Stimulated activated CD4-positive, alpha-beta T cell treated with anti-CD3 and anti-CD28 coated beads, TNF-alpha, amount 100 ng/mL, for 1 hour (primary cell): ENCODE data around the gene ANK3.

ENCODE experiments used
- DNase-seq, 3 donors: peaks; one replicate each; pipeline ENCODE4 v3.0.0-alpha.2; 2020; ENCODE audit warnings: low read depth in 3 of 3, low spot score in 1 of 3

Gene ANK3

GRCh38 chr10:60380781-60381180, 8.9 kb downstream of the ANK3 start:
- DNase-seq = no peak

- no peak for DNase-seq
Observed at GRCh38 chr10:60377955-60378354, 11.7 kb downstream of the ANK3 start.

- DNase-seq = no peak
Observed at GRCh38 chr10:60377042-60377352, 12.7 kb downstream of the ANK3 start.

GRCh38 chr10:60376221-60377041, 13.2 kb downstream of the ANK3 start:
- DNase-seq = no peak

- no peak for DNase-seq
Observed at GRCh38 chr10:60375293-60376004, 14.2 kb downstream of the ANK3 start.

- DNase-seq = no peak
Observed at GRCh38 chr10:60374836-60375235, 14.8 kb downstream of the ANK3 start.

DNA sequence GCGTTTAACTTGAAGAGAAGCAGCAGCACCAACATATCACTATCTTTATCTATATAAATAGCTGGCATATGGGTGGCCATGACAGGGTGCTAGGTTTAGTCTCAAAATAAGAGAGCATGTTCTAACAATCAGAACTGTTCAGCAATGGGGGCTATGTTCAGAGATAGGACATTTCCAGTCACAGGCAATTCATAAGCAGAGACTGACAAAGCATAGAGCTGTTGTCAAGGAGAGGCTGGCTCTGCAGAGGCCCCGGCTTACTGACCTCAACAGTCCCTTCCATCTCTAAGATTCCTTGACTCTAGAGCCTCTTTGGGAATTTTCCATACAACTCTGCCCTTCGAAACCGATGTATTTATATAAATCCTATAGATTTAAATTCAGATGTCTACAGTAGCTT, 17.2 kb downstream of the ANK3 start:
- DNase-seq = no peak

DNA sequence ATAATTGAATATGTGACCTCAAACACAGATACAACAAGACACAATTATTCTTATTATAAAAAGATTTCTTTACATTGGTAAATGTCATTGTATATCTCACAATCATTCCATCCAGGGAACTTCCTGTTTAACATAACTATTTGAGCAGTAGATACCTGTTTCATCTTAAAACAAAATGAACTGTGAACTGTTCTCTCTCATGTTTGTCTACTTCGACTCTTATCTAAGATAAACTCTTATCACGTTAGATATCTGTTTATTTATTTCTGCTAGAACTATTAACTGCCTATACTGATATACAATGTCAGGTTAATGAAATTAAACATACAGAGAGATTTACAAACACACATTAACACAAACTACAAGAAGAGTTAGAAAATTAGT, 20.1 kb downstream of the ANK3 start:
- no peak for DNase-seq

DNA sequence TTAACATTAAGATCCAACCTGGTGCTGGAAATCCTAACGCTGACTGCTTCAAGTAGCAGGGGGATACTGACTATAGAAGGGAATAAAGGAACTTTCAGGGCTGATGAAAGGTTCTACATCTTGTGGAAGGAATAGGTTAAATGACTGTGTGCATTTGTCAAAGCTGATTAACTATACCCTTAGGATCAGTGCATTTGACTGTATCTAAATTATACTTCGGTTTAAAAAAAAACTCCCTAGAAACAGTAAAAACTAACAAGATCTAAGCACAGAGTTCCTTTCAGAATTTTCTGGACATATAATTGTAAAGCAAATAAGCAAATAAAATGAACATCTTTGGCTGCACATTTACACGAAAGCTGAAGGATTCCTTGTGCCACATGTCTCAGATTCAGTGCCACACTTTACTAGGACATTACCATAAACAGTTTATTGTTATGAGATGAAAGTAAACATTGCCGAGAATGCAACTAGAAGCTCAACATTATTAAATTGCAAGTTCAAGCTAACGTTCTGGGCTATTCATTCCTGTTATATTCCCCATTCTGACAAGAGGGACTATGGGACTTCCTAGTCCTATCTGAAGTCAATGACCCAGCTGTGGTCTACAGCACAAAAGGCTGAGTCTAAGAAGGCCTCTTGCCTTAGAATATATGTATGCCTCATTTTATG, 20.7 kb downstream of the ANK3 start:
- DNase-seq = no peak

DNA sequence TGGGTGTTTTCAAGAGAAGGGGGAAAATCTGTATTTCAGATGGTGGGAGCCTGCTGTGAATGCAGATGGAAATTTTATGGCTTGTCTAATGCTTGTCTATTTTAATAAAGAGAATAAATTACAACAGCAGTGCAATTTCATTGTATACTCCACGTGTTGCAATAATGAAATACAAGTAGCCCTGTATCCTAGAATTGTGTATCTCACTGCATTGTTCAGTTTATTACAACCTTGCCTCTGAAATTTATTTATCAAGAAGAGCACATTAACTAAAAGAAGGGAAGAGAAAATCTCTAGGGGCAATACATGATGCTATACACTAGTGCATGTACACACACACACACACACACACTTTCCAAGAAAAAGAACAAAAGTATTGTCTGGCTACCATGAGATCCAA, 21.8 kb downstream of the ANK3 start:
- DNase-seq = no peak

GRCh38 chr10:60367431-60367830, 22.2 kb downstream of the ANK3 start:
- DNase-seq = no peak

DNA sequence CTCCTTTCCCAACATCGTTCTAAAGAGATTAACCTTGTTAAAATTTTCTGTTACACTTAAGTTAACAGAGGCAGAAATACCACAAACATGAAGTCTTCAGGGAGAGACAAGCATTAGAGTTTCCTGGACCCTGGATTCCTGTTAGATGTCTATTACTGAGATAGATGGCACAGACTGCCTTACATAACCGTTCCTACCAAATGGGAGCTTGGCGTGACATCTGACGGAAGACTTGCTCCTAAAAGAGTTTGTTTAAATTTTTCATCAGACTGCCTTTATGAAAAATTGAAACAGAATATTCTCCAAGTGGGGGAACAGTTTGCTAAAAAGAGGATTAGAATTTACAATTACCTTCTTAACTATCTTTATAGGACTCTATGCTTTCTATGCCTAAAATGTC, 22.7 kb downstream of the ANK3 start:
- no peak for DNase-seq

DNA sequence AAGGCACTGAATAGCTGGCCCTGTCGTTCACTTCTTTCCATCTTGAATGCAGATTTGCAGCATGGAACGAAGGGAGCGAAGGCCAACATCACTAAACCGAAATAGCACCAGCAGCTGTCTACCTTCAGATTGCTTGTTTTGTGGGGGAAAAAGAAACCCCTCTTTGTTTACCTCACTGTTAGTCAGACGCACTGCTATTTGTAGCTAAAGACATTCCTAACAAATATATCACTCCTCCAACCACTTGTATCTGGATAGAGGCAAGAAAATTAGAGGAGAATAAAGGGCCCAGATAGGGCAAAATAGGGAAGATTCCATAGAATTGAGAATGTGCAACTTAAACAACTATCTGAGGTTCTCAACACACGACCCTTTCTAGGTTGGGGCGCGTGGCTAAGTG, 26.5 kb downstream of the ANK3 start:
- no peak for DNase-seq

DNA sequence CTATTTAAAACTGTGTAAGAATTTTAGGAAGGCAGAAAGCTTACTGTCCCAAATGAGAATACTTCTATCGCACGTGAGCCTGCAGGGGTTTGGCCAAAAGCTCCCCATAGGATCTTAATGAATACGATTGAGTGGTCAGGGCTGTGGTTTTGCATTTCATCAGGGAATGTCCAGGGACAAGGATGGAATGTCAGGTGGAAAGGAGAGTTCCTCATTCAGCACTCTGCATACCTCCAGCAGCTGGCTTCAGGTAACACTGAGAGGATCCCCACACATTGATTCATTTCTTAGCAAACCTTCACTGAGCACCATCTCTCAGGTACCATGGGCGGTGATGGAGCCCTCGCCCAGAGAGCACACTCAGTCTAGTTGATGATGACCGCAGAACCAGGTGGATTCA, 27.2 kb downstream of the ANK3 start:
- no peak for DNase-seq

GRCh38 chr10:60359066-60359465, 30.6 kb downstream of the ANK3 start:
- DNase-seq = no peak

- DNase-seq = no peak
Observed at GRCh38 chr10:60358282-60358681, 31.4 kb downstream of the ANK3 start.

GRCh38 chr10:60353519-60354258, 36.0 kb downstream of the ANK3 start:
- DNase-seq = no peak

- DNase-seq = no peak
Observed at GRCh38 chr10:60352105-60352504, 37.6 kb downstream of the ANK3 start.

- DNase-seq = no peak
Observed at GRCh38 chr10:60351191-60351853, 38.4 kb downstream of the ANK3 start.

DNA sequence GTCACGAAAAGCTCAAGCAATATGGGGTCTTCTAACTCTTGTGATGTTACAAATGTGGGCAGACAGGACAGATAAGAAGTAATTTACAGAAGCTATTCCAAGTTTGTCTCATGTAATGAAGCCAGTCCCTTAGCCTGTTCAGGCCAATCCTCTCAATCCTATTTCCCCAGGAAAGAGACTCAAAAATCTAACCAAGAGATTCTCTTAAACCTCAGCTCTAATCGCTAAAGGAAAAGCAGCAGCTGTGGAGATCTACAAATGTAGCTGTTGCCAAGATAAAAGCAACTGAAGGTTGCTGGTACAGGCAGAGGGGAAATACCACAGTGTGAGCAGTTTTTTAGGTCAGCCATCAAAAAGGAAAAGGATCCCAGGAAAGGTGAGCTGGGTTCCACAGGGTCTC, 39.3 kb downstream of the ANK3 start:
- no peak for DNase-seq

- DNase-seq = no peak
Observed at GRCh38 chr10:60349426-60349825, 40.2 kb downstream of the ANK3 start.
